ENCODE results near the gene USP3. TPM values are rescaled to one million over a fixed set of nuclear protein-coding genes. Genes with fewer than 3 reads are reported as not detected.

Gene USP3
- total and polyA plus RNA-seq, 9 of the 15 experiments (the other 6 are each of a cell fraction or from before 2014, with no cell fraction given) = 17.3 to 54.3 (median 34.8) TPM

DNA sequence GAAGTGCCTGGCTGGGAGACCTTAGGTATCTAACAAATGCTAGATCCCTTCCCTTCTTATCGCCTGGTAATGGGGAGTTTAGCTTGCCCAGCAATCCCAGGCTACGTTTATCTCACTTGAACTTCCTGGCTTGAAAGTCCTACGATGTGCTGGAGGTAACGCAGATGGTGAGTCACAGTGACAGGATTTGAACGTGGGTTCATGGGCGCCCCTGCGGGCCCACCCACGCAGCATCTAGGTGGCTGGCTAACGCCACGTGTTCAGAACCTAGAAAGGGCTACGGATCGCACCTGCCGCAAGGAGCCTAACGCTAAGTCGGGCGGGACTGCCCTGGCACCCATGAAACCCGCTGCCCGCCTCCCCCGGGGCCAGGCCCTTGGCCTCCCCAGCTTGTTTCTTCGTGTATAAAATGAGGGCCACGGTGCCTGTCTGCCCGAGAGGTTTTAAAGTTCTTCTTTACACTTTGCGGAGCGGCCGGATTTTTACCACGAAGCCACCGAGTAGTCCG, 600 bp upstream of the USP3 start (continued):
- TF ChIP-seq RBM22 (IDR thresholded peaks at IDR 0.05; ENCODE audit: low read depth, low read length, poor library complexity, severe bottlenecking) (no peak), GTF2F1 (IDR thresholded peaks at IDR 0.05; ENCODE audit: low read depth, low read length) (no peak), ZNF75A (CRISPR knock-in tag; IDR thresholded peaks at IDR 0.05) (no peak), PPARD (CRISPR knock-in tag; IDR thresholded peaks at IDR 0.05) (no peak), SMARCC2 (IDR thresholded peaks at IDR 0.05; ENCODE audit: low read depth) (peak; percentile 52; the same call in 1 of the 2 replicates), BACH1 (tag; IDR thresholded peaks at IDR 0.05) (peak; percentile 63; the same call in 1 of the 2 replicates), CC2D1A (IDR thresholded peaks at IDR 0.05) (no peak), NRF1 (conservative IDR thresholded peaks at IDR 0.05 in 1 of 2, IDR thresholded peaks at IDR 0.05 in 1 of 2) (peak; percentile 55 to 64), POLR2AphosphoS5 (IDR thresholded peaks at IDR 0.05; ENCODE audit: control insufficient read depth, insufficient read depth, low read depth, low read length) (peak; percentile 38; the same call in 1 of the 2 replicates), STAT5A (IDR thresholded peaks at IDR 0.05; ENCODE audit: borderline replicate concordance, low read length) (peak; percentile 48; the same call in 1 of the 2 replicates), ELF4 (CRISPR knock-in tag; IDR thresholded peaks at IDR 0.05) (peak; percentile 54; the same call in 1 of the 2 replicates), TEAD2 (tag; IDR thresholded peaks at IDR 0.05) (no peak), ARID1B (IDR thresholded peaks at IDR 0.05) (peak; percentile 84), TCF3 (CRISPR knock-in tag; IDR thresholded peaks at IDR 0.05) (peak; percentile 28; the same call in 1 of the 2 replicates), NFE2 (IDR thresholded peaks at IDR 0.05; ENCODE audit: low read depth) (peak; percentile 55; the same call in 1 of the 2 replicates), KAT2B (IDR thresholded peaks at IDR 0.05; ENCODE audit: low read depth, low read length) (no peak), ZNF589 (CRISPR knock-in tag; IDR thresholded peaks at IDR 0.05; ENCODE audit: low read depth) (peak; percentile 79), NR2F6 (CRISPR knock-in tag; IDR thresholded peaks at IDR 0.05) (no peak)
- TF ChIP-seq, protein P1, sequence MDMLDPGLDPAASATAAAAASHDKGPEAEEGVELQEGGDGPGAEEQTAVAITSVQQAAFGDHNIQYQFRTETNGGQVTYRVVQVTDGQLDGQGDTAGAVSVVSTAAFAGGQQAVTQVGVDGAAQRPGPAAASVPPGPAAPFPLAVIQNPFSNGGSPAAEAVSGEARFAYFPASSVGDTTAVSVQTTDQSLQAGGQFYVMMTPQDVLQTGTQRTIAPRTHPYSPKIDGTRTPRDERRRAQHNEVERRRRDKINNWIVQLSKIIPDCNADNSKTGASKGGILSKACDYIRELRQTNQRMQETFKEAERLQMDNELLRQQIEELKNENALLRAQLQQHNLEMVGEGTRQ (CRISPR knock-in tag; IDR thresholded peaks at IDR 0.05) = peak; percentile 58
- TF ChIP-seq, protein P2, sequence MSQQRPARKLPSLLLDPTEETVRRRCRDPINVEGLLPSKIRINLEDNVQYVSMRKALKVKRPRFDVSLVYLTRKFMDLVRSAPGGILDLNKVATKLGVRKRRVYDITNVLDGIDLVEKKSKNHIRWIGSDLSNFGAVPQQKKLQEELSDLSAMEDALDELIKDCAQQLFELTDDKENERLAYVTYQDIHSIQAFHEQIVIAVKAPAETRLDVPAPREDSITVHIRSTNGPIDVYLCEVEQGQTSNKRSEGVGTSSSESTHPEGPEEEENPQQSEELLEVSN (IDR thresholded peaks at IDR 0.05; ENCODE audit: borderline replicate concordance in 1 of 2, extremely low read depth in 1 of 2, insufficient read depth in 1 of 2, insufficient read length in 1 of 2, low read depth in 1 of 2, low read length in 1 of 2, poor library complexity in 1 of 2, severe bottlenecking in 1 of 2) = peak; percentile 61 to 76
- TF ChIP-seq, protein P3, sequence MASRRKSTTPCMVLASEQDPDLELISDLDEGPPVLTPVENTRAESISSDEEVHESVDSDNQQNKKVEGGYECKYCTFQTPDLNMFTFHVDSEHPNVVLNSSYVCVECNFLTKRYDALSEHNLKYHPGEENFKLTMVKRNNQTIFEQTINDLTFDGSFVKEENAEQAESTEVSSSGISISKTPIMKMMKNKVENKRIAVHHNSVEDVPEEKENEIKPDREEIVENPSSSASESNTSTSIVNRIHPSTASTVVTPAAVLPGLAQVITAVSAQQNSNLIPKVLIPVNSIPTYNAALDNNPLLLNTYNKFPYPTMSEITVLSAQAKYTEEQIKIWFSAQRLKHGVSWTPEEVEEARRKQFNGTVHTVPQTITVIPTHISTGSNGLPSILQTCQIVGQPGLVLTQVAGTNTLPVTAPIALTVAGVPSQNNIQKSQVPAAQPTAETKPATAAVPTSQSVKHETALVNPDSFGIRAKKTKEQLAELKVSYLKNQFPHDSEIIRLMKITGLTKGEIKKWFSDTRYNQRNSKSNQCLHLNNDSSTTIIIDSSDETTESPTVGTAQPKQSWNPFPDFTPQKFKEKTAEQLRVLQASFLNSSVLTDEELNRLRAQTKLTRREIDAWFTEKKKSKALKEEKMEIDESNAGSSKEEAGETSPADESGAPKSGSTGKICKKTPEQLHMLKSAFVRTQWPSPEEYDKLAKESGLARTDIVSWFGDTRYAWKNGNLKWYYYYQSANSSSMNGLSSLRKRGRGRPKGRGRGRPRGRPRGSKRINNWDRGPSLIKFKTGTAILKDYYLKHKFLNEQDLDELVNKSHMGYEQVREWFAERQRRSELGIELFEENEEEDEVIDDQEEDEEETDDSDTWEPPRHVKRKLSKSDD (conservative IDR thresholded peaks at IDR 0.05; ENCODE audit: low read length) = no peak; the same call in 1 of the 2 replicates
- TF ChIP-seq, protein P4, sequence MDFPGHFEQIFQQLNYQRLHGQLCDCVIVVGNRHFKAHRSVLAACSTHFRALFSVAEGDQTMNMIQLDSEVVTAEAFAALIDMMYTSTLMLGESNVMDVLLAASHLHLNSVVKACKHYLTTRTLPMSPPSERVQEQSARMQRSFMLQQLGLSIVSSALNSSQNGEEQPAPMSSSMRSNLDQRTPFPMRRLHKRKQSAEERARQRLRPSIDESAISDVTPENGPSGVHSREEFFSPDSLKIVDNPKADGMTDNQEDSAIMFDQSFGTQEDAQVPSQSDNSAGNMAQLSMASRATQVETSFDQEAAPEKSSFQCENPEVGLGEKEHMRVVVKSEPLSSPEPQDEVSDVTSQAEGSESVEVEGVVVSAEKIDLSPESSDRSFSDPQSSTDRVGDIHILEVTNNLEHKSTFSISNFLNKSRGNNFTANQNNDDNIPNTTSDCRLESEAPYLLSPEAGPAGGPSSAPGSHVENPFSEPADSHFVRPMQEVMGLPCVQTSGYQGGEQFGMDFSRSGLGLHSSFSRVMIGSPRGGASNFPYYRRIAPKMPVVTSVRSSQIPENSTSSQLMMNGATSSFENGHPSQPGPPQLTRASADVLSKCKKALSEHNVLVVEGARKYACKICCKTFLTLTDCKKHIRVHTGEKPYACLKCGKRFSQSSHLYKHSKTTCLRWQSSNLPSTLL (IDR thresholded peaks at IDR 0.05) = peak; percentile 49; the same call in 1 of the 2 replicates

Measured in K562 (cell line).